IMR-90 (cell line): ENCODE data around the gene MAEA. TPM values are rescaled to one million over a fixed set of nuclear protein-coding genes. Genes with fewer than 3 reads are reported as not detected.

ENCODE experiments used
- ATAC-seq: fragments of 200-7000 bp; cut with Tn5 transposase; 2 replicates; pipeline ENCODE4 v1.9.1; 2020; ENCODE audit warnings: low read depth, mild to moderate bottlenecking, moderate library complexity
- BruUV-seq: library from RNA; stranded (reverse); fragments of 400-500 nt; replicated peaks from 2 replicates; lab custom pipeline; 2021; lab: Mats Ljungman, UMichigan
- CTCF ChIA-PET: fragments of 300-600 bp; formaldehyde crosslinking; extraction: SDS; loops from one replicate; lab custom pipeline; 2021; ENCODE audit warnings: antibody characterized with exemption; lab: Yijun Ruan, JAX
- POLR2A ChIA-PET: fragments of 300-600 bp; sonication (Branson Sonifier 250); formaldehyde crosslinking; loops from one replicate; lab custom pipeline; 2022; ENCODE audit warnings: antibody characterized with exemption; ENCODE audit not compliant: unreplicated experiment; lab: Charles Lee
- DNase-seq: peaks from one replicate; pipeline ENCODE4 v3.0.0; 2013
- H2AFZ ChIP-seq: replicated peaks from 2 replicates; pipeline ENCODE3; 2013; ENCODE audit warnings: low read length, mild to moderate bottlenecking; ENCODE audit not compliant: poor library complexity
- H2AK5ac ChIP-seq: 2 replicates; pipeline ENCODE4 v1.6.1; 2013; ENCODE audit warnings: low read depth, low read length, inconsistent platforms
- H2AK9ac ChIP-seq: replicated peaks from 2 replicates; pipeline ENCODE3; 2013; ENCODE audit warnings: mild to moderate bottlenecking, low read depth, low read length, moderate library complexity; ENCODE audit not compliant: poor library complexity
- H2BK120ac ChIP-seq: 2 replicates; pipeline ENCODE4 v1.6.1; 2013; ENCODE audit warnings: low read depth, low read length, inconsistent platforms
- H2BK15ac ChIP-seq: 3 replicates; pipeline ENCODE4 v1.6.1; 2013; ENCODE audit warnings: low read depth, low read length, inconsistent platforms
- H2BK20ac ChIP-seq: 2 replicates; pipeline ENCODE4 v1.6.1; 2013; ENCODE audit warnings: low read depth, mild to moderate bottlenecking, inconsistent platforms, low read length, moderate library complexity
- H2BK5ac ChIP-seq: 2 replicates; pipeline ENCODE4 v1.6.1; 2013; ENCODE audit warnings: mild to moderate bottlenecking, low read depth, low read length, inconsistent platforms; ENCODE audit not compliant: poor library complexity, severe bottlenecking
- H3K14ac ChIP-seq: replicated peaks from 2 replicates; pipeline ENCODE4 v1.6.1; 2013; ENCODE audit warnings: low read depth, low read length, inconsistent platforms
- H3K18ac ChIP-seq: 2 replicates; pipeline ENCODE4 v1.6.1; 2013; ENCODE audit warnings: low read depth, low read length, control low read depth
- H3K23ac ChIP-seq: 2 replicates; pipeline ENCODE4 v1.6.1; 2013; ENCODE audit warnings: low read depth, low read length, inconsistent platforms
- H3K27ac ChIP-seq: 2 replicates; pipeline ENCODE4 v1.5.1; 2013; ENCODE audit warnings: mild to moderate bottlenecking, control low read depth, low read length; ENCODE audit not compliant: insufficient read depth
- H3K27me3 ChIP-seq: 2 replicates; pipeline ENCODE4 v1.6.1; 2013; ENCODE audit warnings: low read length; ENCODE audit not compliant: control insufficient read depth, insufficient read depth
- H3K36me3 ChIP-seq: 2 replicates; pipeline ENCODE4 v1.6.1; 2013; ENCODE audit warnings: low read length, mixed read lengths; ENCODE audit not compliant: control insufficient read depth, insufficient read depth
- H3K4ac ChIP-seq: 2 replicates; pipeline ENCODE4 v1.6.1; 2013; ENCODE audit warnings: low read depth, low read length, inconsistent platforms
- H3K4me1 ChIP-seq: 2 replicates; pipeline ENCODE4 v1.6.1; 2013; ENCODE audit warnings: low read length, mixed read lengths; ENCODE audit not compliant: control insufficient read depth, insufficient read depth
- H3K4me2 ChIP-seq: 2 replicates; pipeline ENCODE4 v1.6.1; 2013; ENCODE audit warnings: low read depth, mild to moderate bottlenecking, control low read depth, low read length, moderate library complexity
- H3K4me3 ChIP-seq: 2 replicates; pipeline ENCODE4 v1.5.1; 2013; ENCODE audit warnings: low read depth, mild to moderate bottlenecking, control low read depth, low read length, moderate library complexity; ENCODE audit not compliant: insufficient read depth
- H3K56ac ChIP-seq: 2 replicates; pipeline ENCODE4 v1.6.1; 2013; ENCODE audit warnings: low read length, inconsistent platforms; ENCODE audit not compliant: insufficient read depth; ENCODE audit errors: extremely low read depth
- H3K79me1 ChIP-seq, 2 experiments: 2 replicates each; pipeline ENCODE4 v1.6.1; 2013; ENCODE audit warnings: low read length in 2 of 2, inconsistent platforms in 1 of 2, low read depth in 1 of 2
- H3K9ac ChIP-seq: 2 replicates; pipeline ENCODE4 v1.6.1; 2013; ENCODE audit warnings: low read depth, low read length, control low read depth
- H3K9me1 ChIP-seq: 2 replicates; pipeline ENCODE4 v1.6.1; 2013; ENCODE audit warnings: low read length, inconsistent platforms; ENCODE audit not compliant: insufficient read depth
- H3K9me3 ChIP-seq: 2 replicates; pipeline ENCODE4 v1.6.1; 2013; ENCODE audit warnings: low read length; ENCODE audit not compliant: control insufficient read depth, insufficient read depth
- H4K20me1 ChIP-seq: 2 replicates; pipeline ENCODE4 v1.6.1; 2013; ENCODE audit warnings: low read length, inconsistent platforms; ENCODE audit not compliant: insufficient read depth
- H4K5ac ChIP-seq: 2 replicates; pipeline ENCODE4 v1.6.1; 2013; ENCODE audit warnings: mild to moderate bottlenecking, low read depth, low read length, control low read depth
- H4K8ac ChIP-seq, 2 experiments: 2 replicates each; pipeline ENCODE4 v1.6.1; 2013; ENCODE audit warnings: low read depth in 2 of 2, low read length in 2 of 2, control low read depth in 1 of 2, inconsistent platforms in 1 of 2
- H4K91ac ChIP-seq: 2 replicates; pipeline ENCODE4 v1.6.1; 2013; ENCODE audit warnings: low read depth, low read length, inconsistent platforms; ENCODE audit not compliant: insufficient read depth
- BHLHE40 ChIP-seq: fragments of 150-350 bp; IDR thresholded peaks from 2 replicates; pipeline ENCODE4 v1.6.1; 2016; ENCODE audit warnings: mild to moderate bottlenecking, low read depth, low read length
- CEBPB ChIP-seq: IDR thresholded peaks from 2 replicates; pipeline ENCODE4 v1.6.1; 2012; ENCODE audit warnings: low read depth, low read length, improper control_type of control experiment
- CHD1 ChIP-seq: IDR thresholded peaks from 2 replicates; pipeline ENCODE4 v1.6.1; 2012; ENCODE audit warnings: low read depth, low read length, improper control_type of control experiment
- CTCF ChIP-seq: conservative IDR thresholded peaks from 2 replicates; pipeline ENCODE4 v1.5.1; 2012; ENCODE audit warnings: mild to moderate bottlenecking, low read depth, low read length, improper control_type of control experiment
- FOS ChIP-seq: fragments of 150-350 bp; IDR thresholded peaks from 2 replicates; pipeline ENCODE4 v1.6.1; 2016; ENCODE audit warnings: low read depth, low read length
- MAFK ChIP-seq: IDR thresholded peaks from 2 replicates; pipeline ENCODE4 v1.6.1; 2012; ENCODE audit warnings: low read depth, low read length, improper control_type of control experiment
- NFE2L2 ChIP-seq: fragments of 150-350 bp; IDR thresholded peaks from 2 replicates; pipeline ENCODE4 v1.6.1; 2016; ENCODE audit warnings: low read depth, mild to moderate bottlenecking, low read length
- RCOR1 ChIP-seq: IDR thresholded peaks from 2 replicates; pipeline ENCODE4 v1.6.1; 2012; ENCODE audit warnings: mild to moderate bottlenecking, low read length, improper control_type of control experiment; ENCODE audit not compliant: insufficient replicate concordance
- RFX5 ChIP-seq: IDR thresholded peaks from 2 replicates; pipeline ENCODE4 v1.8.0; 2012; ENCODE audit warnings: low read depth, mild to moderate bottlenecking, low read length, moderate library complexity
- WGBS, 2 experiments: methylation state at CpG; one replicate each; pipeline versions ENCODE4 v1.1.5 to v1.1.7; 2013; ENCODE audit warnings: missing lambda C conversion rate in 2 of 2; ENCODE audit not compliant: insufficient read length in 1 of 2; ENCODE audit errors: extremely low coverage in 2 of 2; 5-methylcytosine and 5-hydroxymethylcytosine counted together
- dilution Hi-C: fragments of 300-500 bp; cut with HindIII; formaldehyde crosslinking; loops from one replicate; pipeline ENCODE4 v1.14.3; 2018; ENCODE audit warnings: low sequenced_read_pairs; ENCODE audit not compliant: unreplicated experiment
- in situ Hi-C: fragments of 300-500 bp; cut with MboI; formaldehyde crosslinking; loops from 3 replicates; pipeline ENCODE4 v1.14.3; 2019; ENCODE audit warnings: low sequenced_read_pairs, inconsistent platforms, mixed read lengths
- intact Hi-C: fragments of 100-400 bp; cut with micrococcal nuclease; formaldehyde crosslinking; loops from 2 replicates; pipeline ENCODE4 v1.10.0; 2022
- polyA plus RNA-seq, 3 experiments: library from polyadenylated mRNA; depleted of rRNA; stranded (reverse); fragments of >200 nt; gene quantifications; 2 replicates each; pipeline ENCODE4 v1.2.3, GENCODE V29; 2012; ENCODE audit warnings: low replicate concordance in 1 of 3
- total RNA-seq: library from RNA; depleted of rRNA; stranded (reverse); fragments of >200 nt; gene quantifications from 2 replicates; pipeline ENCODE4 v1.2.3, GENCODE V29; 2012
- TF ChIP-seq, protein P1 (sequence below): fragments of 150-350 bp; IDR thresholded peaks from 2 replicates; pipeline ENCODE4 v1.6.1; 2017; ENCODE audit warnings: mild to moderate bottlenecking, antibody characterized with exemption, low read length, low read depth
- TF ChIP-seq, protein P2 (sequence below): fragments of 150-350 bp; IDR thresholded peaks from 2 replicates; pipeline ENCODE4 v1.6.1; 2016; ENCODE audit warnings: low read depth, mild to moderate bottlenecking, low read length, moderate library complexity, borderline replicate concordance

Gene MAEA
- total and polyA plus RNA-seq, 2 of the 4 experiments (the other 2 are of a cell fraction) = 61.5 to 108 TPM

GRCh38 chr4:1364217-1364616 is 74.5 kb downstream of the MAEA start:
- Histone ChIP-seq H3K27me3 (no peaks in the 10 kb centered on the region), H2BK15ac (no peak overlapping the region), H3K27ac (no peak overlapping the region), H3K9me3 (no peaks in the 10 kb centered on the region), H3K4me2 (no peak overlapping the region), H4K5ac (no peak overlapping the region), H2AFZ (no peak overlapping the region), H2BK120ac (no peak overlapping the region), H3K9ac (no peak overlapping the region), H3K14ac (no peak overlapping the region), H3K4me1 (0 out of 2 replicates have a peak, but pooled peaks cover 2% of the 10 kb centered on the region), H3K4ac (no peak overlapping the region), H3K36me3 (peaks cover 8% of the 10 kb centered on the region; the same call in 1 of the 2 replicates), H2AK5ac (no peak overlapping the region), H4K91ac (no peak overlapping the region), H2AK9ac (no peak overlapping the region), H3K18ac (no peak overlapping the region), H2BK5ac (no peak overlapping the region), H4K8ac (no peak overlapping the region), H3K79me1 (no peaks in the 10 kb centered on the region; a peak in 1 of 4 replicates), H4K20me1 (no peaks in the 10 kb centered on the region), H3K23ac (no peak overlapping the region), H3K9me1 (no peaks in the 10 kb centered on the region; the same call in 1 of the 2 replicates), H3K4me3 (no peak overlapping the region), H2BK20ac (no peak overlapping the region), H3K56ac (no peak overlapping the region)
- intact Hi-C loops = loop anchor here (10.0 kb wide), 1 partner anchor 361 kb away; the partner anchor contains the start of genes TACC3 and TMEM129
- dilution Hi-C loops = no loop called here
- DNase-seq = no peak
- POLR2A ChIA-PET = no interaction called here
- BruUV-seq = no TSS peak
- CTCF ChIA-PET = no interaction called here
- in situ Hi-C loops = no loop called here
- WGBS, 2 experiments = 93% methylated on average over 10 of the region's 18 CpGs; no CpG with 5 or more reads in 1 of the 2 experiments
- TF ChIP-seq, protein P1, sequence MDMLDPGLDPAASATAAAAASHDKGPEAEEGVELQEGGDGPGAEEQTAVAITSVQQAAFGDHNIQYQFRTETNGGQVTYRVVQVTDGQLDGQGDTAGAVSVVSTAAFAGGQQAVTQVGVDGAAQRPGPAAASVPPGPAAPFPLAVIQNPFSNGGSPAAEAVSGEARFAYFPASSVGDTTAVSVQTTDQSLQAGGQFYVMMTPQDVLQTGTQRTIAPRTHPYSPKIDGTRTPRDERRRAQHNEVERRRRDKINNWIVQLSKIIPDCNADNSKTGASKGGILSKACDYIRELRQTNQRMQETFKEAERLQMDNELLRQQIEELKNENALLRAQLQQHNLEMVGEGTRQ = no peak
- TF ChIP-seq RCOR1 (no peak), CTCF (no peak), FOS (no peak), RFX5 (no peak), CEBPB (no peak), CHD1 (no peak), BHLHE40 (no peak), NFE2L2 (no peak), MAFK (no peak)
- TF ChIP-seq, protein P2, sequence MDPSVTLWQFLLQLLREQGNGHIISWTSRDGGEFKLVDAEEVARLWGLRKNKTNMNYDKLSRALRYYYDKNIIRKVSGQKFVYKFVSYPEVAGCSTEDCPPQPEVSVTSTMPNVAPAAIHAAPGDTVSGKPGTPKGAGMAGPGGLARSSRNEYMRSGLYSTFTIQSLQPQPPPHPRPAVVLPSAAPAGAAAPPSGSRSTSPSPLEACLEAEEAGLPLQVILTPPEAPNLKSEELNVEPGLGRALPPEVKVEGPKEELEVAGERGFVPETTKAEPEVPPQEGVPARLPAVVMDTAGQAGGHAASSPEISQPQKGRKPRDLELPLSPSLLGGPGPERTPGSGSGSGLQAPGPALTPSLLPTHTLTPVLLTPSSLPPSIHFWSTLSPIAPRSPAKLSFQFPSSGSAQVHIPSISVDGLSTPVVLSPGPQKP = no peak
- ATAC-seq = no peak
